Sigmoid colon (tissue), 7 donors: Measurements from ENCODE around the gene MYH7. TPM values are rescaled to one million over a fixed set of nuclear protein-coding genes. Genes with fewer than 3 reads are reported as not detected.

Experiments
- DNase-seq: peaks from one replicate; pipeline ENCODE4 v3.0.0-alpha.2; 2019
- H3K27ac ChIP-seq, 4 donors: fragments of 200-600 bp; sonication (generic); one replicate each; pipeline ENCODE4 v1.5.1; 2016 to 2019; ENCODE audit warnings: mild to moderate bottlenecking in 1 of 4
- H3K27me3 ChIP-seq, 3 donors: fragments of 200-600 bp; sonication (generic); one replicate each; pipeline ENCODE4 v1.5.1; 2019; ENCODE audit warnings: mild to moderate bottlenecking in 1 of 3
- H3K36me3 ChIP-seq, 4 donors: fragments of 200-600 bp; sonication (generic); one replicate each; pipeline ENCODE4 v1.5.1; 2016 to 2019
- H3K4me1 ChIP-seq, 4 donors: fragments of 200-600 bp; sonication (generic); one replicate each; pipeline ENCODE4 v1.5.1; 2017 to 2019
- H3K4me3 ChIP-seq, 4 donors: fragments of 200-600 bp; sonication (generic); one replicate each; pipeline ENCODE4 v1.5.1; 2017 to 2019; ENCODE audit warnings: mild to moderate bottlenecking in 2 of 4, moderate library complexity in 1 of 4
- H3K9me3 ChIP-seq, 4 donors: fragments of 200-600 bp in 3 of 4; sonication (generic) in 3 of 4; one replicate each; pipeline versions ENCODE4 v1.5.1 to v1.6.1; 2013 to 2019
- CTCF ChIP-seq, 4 experiments: fragments of 450-650 bp in 3 of 4; fragments of 200-600 bp in 1 of 4; IDR thresholded peaks; one replicate each; pipeline ENCODE4 v1.5.1; 2016 to 2019; ENCODE audit warnings: antibody characterized with exemption in 4 of 4, mild to moderate bottlenecking in 3 of 4, moderate library complexity in 2 of 4
- EP300 ChIP-seq, 4 donors: sonication (generic); formaldehyde crosslinking; IDR thresholded peaks; one replicate each; pipeline ENCODE4 v1.6.1; 2017; ENCODE audit warnings: antibody characterized with exemption in 4 of 4
- POLR2A ChIP-seq, 2 donors: fragments of 450-650 bp; IDR thresholded peaks; one replicate each; pipeline ENCODE4 v1.6.1; 2016; ENCODE audit warnings: antibody characterized with exemption in 2 of 2, mild to moderate bottlenecking in 2 of 2, moderate library complexity in 2 of 2
- POLR2AphosphoS5 ChIP-seq, 4 donors: sonication (generic); formaldehyde crosslinking; IDR thresholded peaks; one replicate each; pipeline ENCODE4 v1.6.1; 2017; ENCODE audit warnings: antibody characterized with exemption in 4 of 4
- WGBS, 2 donors: extraction: QIAGEN DNeasy Blood & Tissue Kit; methylation state at CpG; one replicate each; pipeline ENCODE4 v1.1.7; 2013; 5-methylcytosine and 5-hydroxymethylcytosine counted together
- intact Hi-C: fragments of 100-400 bp; cut with DNase I; formaldehyde crosslinking; loops from one replicate; pipeline ENCODE4 v1.15.1; 2023
- polyA plus RNA-seq, 3 donors: library from polyadenylated mRNA; stranded (reverse); fragments of 200-250 nt; gene quantifications; one replicate each; pipeline ENCODE4 v1.2.3, GENCODE V29; 2013
- total RNA-seq, 4 donors: library from RNA; depleted of rRNA; stranded (reverse); fragments of >200 nt; gene quantifications; one replicate each; pipeline ENCODE4 v1.1.0, GENCODE V29; 2016
- donor health status: healthy with polysubstance abuse.
- donor health status: Bipolar disorder and iron deficiency.
- donor health status: healthy.

Gene MYH7
- total and polyA plus RNA-seq, 7 donors, result under 0.01 to 11.6 (median 0.28) TPM; not detected in 2

- Histone ChIP-seq H3K27ac (peak within 1 kb of the TSS; percentile 25 to 63 (median 36)), H3K4me3 (peak within 1 kb of the TSS in 3 of 4 donors; percentile 10 to 29 (median 13)), H3K4me1 (no peaks in the 10 kb centered on the region), H3K9me3 (no peaks in the 10 kb centered on the region), H3K36me3 (no peaks in the 10 kb centered on the region), H3K27me3 (no peaks in the 10 kb centered on the region)
- DNase-seq, result peak; percentile 80
- TF ChIP-seq CTCF (IDR thresholded peaks at IDR 0.05), result no peak
- no peak for TF ChIP-seq EP300 (IDR thresholded peaks at IDR 0.05)
- peak in 1 of 4 donors; percentile 43 for TF ChIP-seq POLR2AphosphoS5 (IDR thresholded peaks at IDR 0.05)
- TF ChIP-seq POLR2A (IDR thresholded peaks at IDR 0.05), result no peak
- intact Hi-C loops, result no loop called here
- WGBS, 2 donors, result 67 to 72% methylated on average over 13 of the region's 13 CpGs
Measured at GRCh38 chr14:23376482-23377197, 58.8 kb downstream of the MYH7 start, which contains the start of gene CMTM5. Gene CMTM5, plus strand, starts transcription at chr14:23377046. Its CDS starts 206 bp downstream, at chr14:23377252.

DNA sequence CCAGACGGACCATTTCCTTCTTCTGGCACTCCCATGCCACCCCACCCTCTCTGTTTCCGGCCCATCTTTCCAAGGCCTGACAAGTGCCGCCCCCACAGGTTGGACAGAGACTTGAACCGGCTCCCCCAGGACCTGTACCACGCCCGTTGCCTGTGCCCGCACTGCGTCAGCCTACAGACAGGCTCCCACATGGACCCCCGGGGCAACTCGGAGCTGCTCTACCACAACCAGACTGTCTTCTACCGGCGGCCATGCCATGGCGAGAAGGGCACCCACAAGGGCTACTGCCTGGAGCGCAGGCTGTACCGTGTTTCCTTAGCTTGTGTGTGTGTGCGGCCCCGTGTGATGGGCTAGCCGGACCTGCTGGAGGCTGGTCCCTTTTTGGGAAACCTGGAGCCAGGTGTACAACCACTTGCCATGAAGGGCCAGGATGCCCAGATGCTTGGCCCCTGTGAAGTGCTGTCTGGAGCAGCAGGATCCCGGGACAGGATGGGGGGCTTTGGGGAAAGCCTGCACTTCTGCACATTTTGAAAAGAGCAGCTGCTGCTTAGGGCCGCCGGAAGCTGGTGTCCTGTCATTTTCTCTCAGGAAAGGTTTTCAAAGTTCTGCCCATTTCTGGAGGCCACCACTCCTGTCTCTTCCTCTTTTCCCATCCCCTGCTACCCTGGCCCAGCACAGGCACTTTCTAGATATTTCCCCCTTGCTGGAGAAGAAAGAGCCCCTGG is 59.8 kb downstream of the MYH7 start:
- DNase-seq, result no peak
- no peaks in the 10 kb centered on the region for H3K9me3 ChIP-seq
- no peak for TF ChIP-seq POLR2AphosphoS5 (IDR thresholded peaks at IDR 0.05)
- no peak for TF ChIP-seq EP300 (IDR thresholded peaks at IDR 0.05)
- TF ChIP-seq CTCF (IDR thresholded peaks at IDR 0.05), result no peak
- TF ChIP-seq POLR2A (IDR thresholded peaks at IDR 0.05), result no peak
- H3K4me3 ChIP-seq, result no peak overlapping the region
- 88 to 89% methylated on average over 21 of the region's 21 CpGs for WGBS, 2 donors
- no peaks in the 10 kb centered on the region for H3K36me3 ChIP-seq
- no peaks in the 10 kb centered on the region for H3K4me1 ChIP-seq
- H3K27me3 ChIP-seq, result no peaks in the 10 kb centered on the region
- H3K27ac ChIP-seq, result peak overlapping the region in 2 of 4 donors; percentile 14 to 63
- intact Hi-C loops, result no loop called here

- Histone ChIP-seq H3K27ac (no peak overlapping the region), H3K9me3 (no peaks in the 10 kb centered on the region), H3K36me3 (no peaks in the 10 kb centered on the region), H3K27me3 (no peaks in the 10 kb centered on the region), H3K4me1 (no peaks in the 10 kb centered on the region), H3K4me3 (no peak overlapping the region)
- no peak for DNase-seq
- 89% methylated on average over 3 of the region's 3 CpGs for WGBS, 2 donors
- intact Hi-C loops, result no loop called here
- TF ChIP-seq EP300 (IDR thresholded peaks at IDR 0.05), result no peak
- TF ChIP-seq POLR2A (IDR thresholded peaks at IDR 0.05), result no peak
- TF ChIP-seq POLR2AphosphoS5 (IDR thresholded peaks at IDR 0.05), result no peak
- no peak for TF ChIP-seq CTCF (IDR thresholded peaks at IDR 0.05)
Measured at GRCh38 chr14:23373041-23373440, 62.4 kb downstream of the MYH7 start.

DNA sequence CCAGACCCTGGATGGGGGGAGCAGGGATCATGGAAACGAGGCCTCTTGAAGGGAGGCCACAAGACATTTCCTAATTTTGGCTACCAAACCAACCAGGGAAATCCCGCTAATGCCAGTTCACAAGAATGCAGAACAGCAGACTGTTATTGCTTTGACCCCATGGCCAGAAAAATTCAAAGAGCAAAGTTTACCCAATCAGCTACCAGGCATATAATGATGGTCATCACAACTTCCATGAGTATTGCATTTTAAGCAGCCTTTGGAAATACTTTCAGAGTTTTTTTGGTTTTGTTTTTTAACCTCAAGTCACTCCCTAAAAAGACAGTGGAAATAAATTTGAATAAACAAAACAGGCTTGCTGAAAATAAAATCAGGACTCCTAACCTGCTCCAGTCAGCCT is 63.0 kb downstream of the MYH7 start, which contains the start of gene IL25:
TSS of gene IL25 (plus strand) at position 301 of the 400 bp plus-strand sequence.
- intact Hi-C loops, result no loop called here
- no peak for DNase-seq
- no peak for TF ChIP-seq EP300 (IDR thresholded peaks at IDR 0.05)
- no peak for TF ChIP-seq POLR2AphosphoS5 (IDR thresholded peaks at IDR 0.05)
- no peak for TF ChIP-seq POLR2A (IDR thresholded peaks at IDR 0.05)
- no peak for TF ChIP-seq CTCF (IDR thresholded peaks at IDR 0.05)
- no peaks in the 10 kb centered on the region for H3K27me3 ChIP-seq
- H3K9me3 ChIP-seq, result no peaks in the 10 kb centered on the region
- H3K36me3 ChIP-seq, result no peaks in the 10 kb centered on the region
- no peak within 1 kb of the TSS for H3K27ac ChIP-seq
- no peaks in the 10 kb centered on the region for H3K4me1 ChIP-seq
- 66 to 81% methylated on average over 2 of the region's 2 CpGs for WGBS, 2 donors
- no peak within 1 kb of the TSS for H3K4me3 ChIP-seq
